HL-60 (cell line): Measurements from ENCODE around the gene HERPUD2.

Experiments used
- CTCF ChIP-seq: IDR thresholded peaks from one replicate; pipeline ENCODE4 v1.5.1; 2011; ENCODE audit warnings: low read length, control low read depth, inconsistent platforms; ENCODE audit not compliant: insufficient read depth
- GABPA ChIP-seq: IDR thresholded peaks from 2 replicates; pipeline ENCODE4 v1.6.1; 2012; ENCODE audit warnings: low read depth
- POLR2AphosphoS5 ChIP-seq: IDR thresholded peaks from 2 replicates; pipeline ENCODE4 v1.6.1; 2012; ENCODE audit warnings: low read depth
- REST ChIP-seq: IDR thresholded peaks from 2 replicates; pipeline ENCODE4 v1.6.1; 2012; ENCODE audit warnings: low read depth; ENCODE audit not compliant: insufficient replicate concordance

GRCh38 chr7:35604595-35604994 is 90.3 kb downstream of the HERPUD2 start:
- TF ChIP-seq CTCF (no peak), POLR2AphosphoS5 (no peak), REST (no peak), GABPA (no peak)
